ENCODE data around the gene BYSL. TPM values are rescaled to one million over a fixed set of nuclear protein-coding genes. Genes with fewer than 3 reads are reported as not detected.

Gene BYSL
- total and polyA plus RNA-seq, 8 donors = 12.6 to 24.9 (median 23.6) TPM

DNA sequence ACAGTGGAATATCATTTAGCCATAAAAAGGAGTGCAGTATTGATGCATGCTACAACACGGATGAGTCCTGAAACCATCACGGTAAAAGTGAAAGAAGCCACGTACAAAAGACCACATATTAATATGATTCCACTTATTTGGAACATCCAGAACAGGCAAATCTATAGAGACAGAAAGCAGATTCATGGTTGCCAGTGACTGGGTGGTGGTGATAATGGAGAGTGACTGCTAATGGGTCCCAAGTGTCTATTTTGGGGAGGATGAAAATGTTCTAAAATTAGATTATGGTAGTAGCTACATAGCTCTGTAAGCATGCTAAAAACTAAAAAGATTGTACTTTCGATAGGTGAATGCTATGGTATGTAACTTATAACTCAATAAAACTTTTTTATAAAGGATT, 38.7 kb downstream of the BYSL start:
- H3K27me3 ChIP-seq = no peaks in the 10 kb centered on the region

DNA sequence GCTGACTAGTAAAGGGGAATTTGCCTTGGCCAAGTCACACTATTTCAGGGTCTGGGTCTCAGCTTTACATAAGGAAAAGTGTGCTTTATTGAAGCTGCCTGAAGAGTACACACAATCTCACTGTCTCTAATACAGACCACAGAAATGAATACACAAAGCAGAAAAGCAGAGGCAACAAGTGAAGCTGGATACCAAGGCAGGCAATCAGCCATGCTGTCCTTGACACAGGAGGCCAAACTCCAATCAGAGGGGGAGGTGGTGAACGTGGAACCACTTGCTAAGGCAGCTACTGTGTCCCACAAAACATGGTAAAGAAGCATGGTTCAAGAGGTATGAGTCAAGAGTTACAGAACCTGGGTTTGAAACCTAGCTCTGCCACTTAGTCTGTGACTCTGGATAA, 42.1 kb downstream of the BYSL start:
- Histone ChIP-seq H3K27me3 (no peaks in the 10 kb centered on the region), H3K27ac (no peak overlapping the region), H3K36me3 (no peaks in the 10 kb centered on the region), H3K4me3 (no peak overlapping the region), H3K4me1 (peaks cover 7 to 27% of the 10 kb centered on the region in 2 donors), H3K9me3 (no peaks in the 10 kb centered on the region)
- intact Hi-C loops (cut with DNase I) = no loop called here
- TF ChIP-seq, protein P1, sequence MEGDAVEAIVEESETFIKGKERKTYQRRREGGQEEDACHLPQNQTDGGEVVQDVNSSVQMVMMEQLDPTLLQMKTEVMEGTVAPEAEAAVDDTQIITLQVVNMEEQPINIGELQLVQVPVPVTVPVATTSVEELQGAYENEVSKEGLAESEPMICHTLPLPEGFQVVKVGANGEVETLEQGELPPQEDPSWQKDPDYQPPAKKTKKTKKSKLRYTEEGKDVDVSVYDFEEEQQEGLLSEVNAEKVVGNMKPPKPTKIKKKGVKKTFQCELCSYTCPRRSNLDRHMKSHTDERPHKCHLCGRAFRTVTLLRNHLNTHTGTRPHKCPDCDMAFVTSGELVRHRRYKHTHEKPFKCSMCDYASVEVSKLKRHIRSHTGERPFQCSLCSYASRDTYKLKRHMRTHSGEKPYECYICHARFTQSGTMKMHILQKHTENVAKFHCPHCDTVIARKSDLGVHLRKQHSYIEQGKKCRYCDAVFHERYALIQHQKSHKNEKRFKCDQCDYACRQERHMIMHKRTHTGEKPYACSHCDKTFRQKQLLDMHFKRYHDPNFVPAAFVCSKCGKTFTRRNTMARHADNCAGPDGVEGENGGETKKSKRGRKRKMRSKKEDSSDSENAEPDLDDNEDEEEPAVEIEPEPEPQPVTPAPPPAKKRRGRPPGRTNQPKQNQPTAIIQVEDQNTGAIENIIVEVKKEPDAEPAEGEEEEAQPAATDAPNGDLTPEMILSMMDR (IDR thresholded peaks at IDR 0.05) = no peak
- ATAC-seq (no peak), DNase-seq (no peak)

More for the DNA sequence above, 38.7 kb downstream of the BYSL start:
- Histone ChIP-seq H3K4me3 (no peak overlapping the region), H3K4me1 (peaks cover 0 to 7% of the 10 kb centered on the region in 2 donors), H3K36me3 (no peaks in the 10 kb centered on the region), H3K9me3 (no peaks in the 10 kb centered on the region), H3K27ac (no peak overlapping the region)
- intact Hi-C loops (cut with DNase I) = no loop called here
- no peak for ATAC-seq
- TF ChIP-seq, protein P1 (IDR thresholded peaks at IDR 0.05) = no peak
- no peak for DNase-seq

DNA sequence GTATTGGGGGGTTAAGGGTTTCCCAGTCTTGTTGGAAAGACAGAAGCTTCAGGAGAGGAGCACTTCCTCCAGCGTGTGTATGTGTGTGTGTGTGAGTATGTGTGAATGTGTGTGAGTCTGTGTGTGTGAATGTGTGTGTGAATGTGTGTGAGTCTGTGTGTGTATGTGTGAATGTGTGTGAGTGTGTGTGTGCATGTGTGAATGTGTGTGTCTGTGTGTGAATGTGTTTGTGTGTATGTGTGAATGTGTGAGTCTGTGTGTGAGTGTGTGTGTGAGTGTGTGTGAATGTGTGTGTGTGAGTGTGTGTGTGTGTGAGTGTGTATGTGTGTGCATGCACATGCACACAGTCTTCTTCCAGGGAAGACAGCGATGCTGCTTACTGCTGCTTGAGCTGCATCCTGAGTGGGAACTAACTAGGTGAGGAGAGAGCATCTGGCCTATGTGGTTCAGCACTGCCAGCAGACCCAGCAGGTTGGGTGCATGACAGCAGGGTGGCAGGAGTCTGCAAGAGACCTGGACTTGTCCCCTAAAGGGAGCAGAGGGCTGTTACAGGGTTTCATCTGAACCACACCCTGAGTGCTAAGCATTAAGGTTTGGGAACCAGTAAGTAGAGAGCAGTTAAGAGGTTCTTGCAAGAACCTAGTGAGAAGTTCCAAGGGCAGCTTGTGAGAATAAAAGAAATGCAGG, 43.0 kb downstream of the BYSL start:
- H3K36me3 ChIP-seq = no peaks in the 10 kb centered on the region
- peaks cover 7 to 27% of the 10 kb centered on the region in 2 donors for H3K4me1 ChIP-seq
- TF ChIP-seq, protein P1 (IDR thresholded peaks at IDR 0.05) = no peak
- intact Hi-C loops (cut with DNase I) = no loop called here
- no peak overlapping the region for H3K27ac ChIP-seq
- no peaks in the 10 kb centered on the region for H3K27me3 ChIP-seq
- H3K9me3 ChIP-seq = no peaks in the 10 kb centered on the region
- no peak for ATAC-seq
- H3K4me3 ChIP-seq = no peak overlapping the region
- DNase-seq = no peak

DNA sequence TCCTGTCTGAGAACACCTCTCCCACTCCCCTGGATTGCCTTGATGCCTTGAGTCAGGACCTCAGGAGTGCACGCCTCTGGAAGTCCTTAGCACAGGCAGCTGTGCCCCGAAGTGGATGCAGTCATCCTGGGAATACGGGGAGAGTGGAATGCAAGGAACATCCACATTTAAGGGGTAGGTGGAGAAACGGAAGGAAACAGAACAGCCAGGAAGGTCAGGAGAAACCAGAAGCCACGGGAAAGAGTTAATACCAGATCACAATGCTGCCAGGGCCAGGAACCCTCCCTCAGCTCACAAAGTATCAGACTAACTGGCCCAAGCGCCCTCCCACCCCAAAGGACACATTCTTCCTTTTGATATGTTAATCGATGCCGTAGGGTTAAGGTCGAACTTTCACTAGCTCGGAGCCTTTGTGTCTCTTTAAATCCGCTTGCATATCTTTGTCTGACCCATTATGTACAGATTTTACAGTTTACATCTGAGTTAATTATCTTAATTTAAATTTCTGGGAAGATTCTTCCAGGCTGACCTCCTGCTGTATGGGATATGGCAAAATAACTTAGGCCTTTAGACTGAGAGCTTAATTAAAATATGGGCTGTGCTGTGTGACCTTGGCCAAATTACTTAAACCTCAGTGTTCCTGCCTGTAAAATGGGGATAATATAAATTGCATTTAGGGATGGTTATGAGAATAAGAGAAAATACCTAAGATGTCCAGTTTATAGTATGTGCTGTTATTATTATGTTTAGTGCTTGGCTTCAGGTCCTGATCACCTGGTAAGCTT, 44.3 kb downstream of the BYSL start:
- H3K9me3 ChIP-seq = no peaks in the 10 kb centered on the region
- DNase-seq = no peak
- no peaks in the 10 kb centered on the region for H3K27me3 ChIP-seq
- ATAC-seq = no peak
- no peak overlapping the region for H3K27ac ChIP-seq
- intact Hi-C loops (cut with DNase I) = no loop called here
- no peak overlapping the region for H3K4me3 ChIP-seq
- TF ChIP-seq, protein P1 (IDR thresholded peaks at IDR 0.05) = no peak
- no peaks in the 10 kb centered on the region for H3K36me3 ChIP-seq
- peaks cover 7 to 38% of the 10 kb centered on the region in 2 donors for H3K4me1 ChIP-seq

DNA sequence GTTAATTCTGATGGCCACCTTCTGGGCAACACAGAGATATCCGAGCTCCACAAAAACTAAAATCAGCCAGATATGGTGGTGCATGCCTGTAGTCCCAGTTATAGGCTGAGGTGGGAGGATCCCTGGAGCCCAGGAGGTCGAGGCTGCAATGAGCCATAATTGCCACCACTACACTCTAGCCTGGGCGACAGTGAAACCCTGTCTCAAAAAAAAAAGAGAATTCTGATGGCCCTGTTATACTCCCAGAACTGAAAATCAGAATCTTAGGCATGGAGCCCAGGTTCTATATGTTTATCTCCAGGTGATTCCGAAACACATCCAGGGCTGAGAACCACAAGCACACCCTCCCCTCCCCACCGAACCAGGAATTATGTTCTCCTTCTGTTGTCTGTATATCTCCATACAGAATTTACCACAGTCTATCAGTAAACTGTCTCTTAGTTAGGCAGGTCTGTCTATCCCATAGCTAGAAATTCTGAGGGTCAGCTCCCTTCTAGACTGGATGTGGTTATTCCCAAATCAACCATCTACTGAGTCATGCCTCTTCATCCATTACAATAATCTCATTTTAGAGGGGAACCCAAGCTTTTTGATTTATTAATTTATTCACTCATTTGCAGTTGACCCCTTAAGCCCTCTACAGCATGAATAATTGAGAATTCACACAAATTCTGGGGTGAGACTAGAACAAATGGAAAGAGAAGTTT, 45.1 kb downstream of the BYSL start:
- ATAC-seq (no peak), DNase-seq (no peak)
- TF ChIP-seq, protein P1 (IDR thresholded peaks at IDR 0.05) = no peak
- Histone ChIP-seq H3K27me3 (no peaks in the 10 kb centered on the region), H3K9me3 (no peaks in the 10 kb centered on the region), H3K4me3 (no peak overlapping the region), H3K27ac (peak overlapping the region in 1 of 2 donors; percentile 55), H3K36me3 (no peaks in the 10 kb centered on the region), H3K4me1 (peaks cover 7 to 45% of the 10 kb centered on the region in 2 donors)
- intact Hi-C loops (cut with DNase I) = no loop called here

All from left lung (tissue), 10 donors.